Measurements from ENCODE around the gene STRA8.

The STRA8 gene

GRCh38 chr7:135204876-135205275 is 28.8 kb upstream of the STRA8 start:
- TF ChIP-seq, protein P1, sequence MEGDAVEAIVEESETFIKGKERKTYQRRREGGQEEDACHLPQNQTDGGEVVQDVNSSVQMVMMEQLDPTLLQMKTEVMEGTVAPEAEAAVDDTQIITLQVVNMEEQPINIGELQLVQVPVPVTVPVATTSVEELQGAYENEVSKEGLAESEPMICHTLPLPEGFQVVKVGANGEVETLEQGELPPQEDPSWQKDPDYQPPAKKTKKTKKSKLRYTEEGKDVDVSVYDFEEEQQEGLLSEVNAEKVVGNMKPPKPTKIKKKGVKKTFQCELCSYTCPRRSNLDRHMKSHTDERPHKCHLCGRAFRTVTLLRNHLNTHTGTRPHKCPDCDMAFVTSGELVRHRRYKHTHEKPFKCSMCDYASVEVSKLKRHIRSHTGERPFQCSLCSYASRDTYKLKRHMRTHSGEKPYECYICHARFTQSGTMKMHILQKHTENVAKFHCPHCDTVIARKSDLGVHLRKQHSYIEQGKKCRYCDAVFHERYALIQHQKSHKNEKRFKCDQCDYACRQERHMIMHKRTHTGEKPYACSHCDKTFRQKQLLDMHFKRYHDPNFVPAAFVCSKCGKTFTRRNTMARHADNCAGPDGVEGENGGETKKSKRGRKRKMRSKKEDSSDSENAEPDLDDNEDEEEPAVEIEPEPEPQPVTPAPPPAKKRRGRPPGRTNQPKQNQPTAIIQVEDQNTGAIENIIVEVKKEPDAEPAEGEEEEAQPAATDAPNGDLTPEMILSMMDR (IDR thresholded peaks at IDR 0.05) = no peak
- Histone ChIP-seq H3K36me3 (peaks cover 59% of the 10 kb centered on the region), H3K9me3 (no peaks in the 10 kb centered on the region), H3K4me3 (ENCODE audit: low read depth in 1 of 2, low read length in 1 of 2) (no peak overlapping the region), H3K27ac (no peak overlapping the region), H3K27me3 (no peaks in the 10 kb centered on the region), H3K4me1 (ENCODE audit: control insufficient read depth in 1 of 2, insufficient read depth in 1 of 2, low read depth in 1 of 2, low read length in 1 of 2) (peaks cover 13 to 21% of the 10 kb centered on the region in 2 experiments)

- Histone ChIP-seq H3K27ac (no peak overlapping the region), H3K36me3 (peaks cover 51% of the 10 kb centered on the region), H3K4me3 (ENCODE audit: low read depth in 1 of 2, low read length in 1 of 2) (no peak overlapping the region), H3K27me3 (no peaks in the 10 kb centered on the region), H3K4me1 (ENCODE audit: control insufficient read depth in 1 of 2, insufficient read depth in 1 of 2, low read depth in 1 of 2, low read length in 1 of 2) (peaks cover 21 to 31% of the 10 kb centered on the region in 2 experiments), H3K9me3 (no peaks in the 10 kb centered on the region)
- TF ChIP-seq, protein P1 (IDR thresholded peaks at IDR 0.05) = no peak
These were observed 27.8 kb upstream of the STRA8 start for GRCh38 chr7:135205850-135206249.

DNA sequence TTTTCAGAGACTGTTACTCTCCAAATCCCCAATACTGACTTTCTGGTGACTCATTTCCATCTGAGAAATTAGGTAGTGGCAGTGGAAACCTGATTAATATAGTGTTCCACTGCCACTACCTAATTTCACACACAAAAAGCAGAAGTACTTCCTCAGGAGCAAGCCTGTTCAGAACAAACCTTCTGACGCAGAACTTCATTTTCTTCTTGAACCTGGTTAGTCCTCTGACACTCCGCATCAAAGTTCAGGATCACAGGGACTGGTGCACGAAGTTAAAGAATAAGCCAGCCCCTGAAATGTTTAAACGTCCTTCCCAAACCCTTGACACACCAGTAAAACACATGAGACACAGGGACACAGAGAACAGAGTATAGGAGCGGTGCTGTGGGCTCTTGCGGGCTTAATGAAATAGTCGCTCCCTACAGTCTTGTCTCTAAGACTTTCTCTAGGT is 26.7 kb upstream of the STRA8 start:
- Histone ChIP-seq H3K4me3 (ENCODE audit: low read depth in 1 of 2, low read length in 1 of 2) (no peak overlapping the region), H3K27ac (peak overlapping the region; percentile 69), H3K27me3 (no peaks in the 10 kb centered on the region), H3K4me1 (ENCODE audit: control insufficient read depth in 1 of 2, insufficient read depth in 1 of 2, low read depth in 1 of 2, low read length in 1 of 2) (peaks cover 27 to 35% of the 10 kb centered on the region in 2 experiments), H3K9me3 (no peaks in the 10 kb centered on the region), H3K36me3 (peaks cover 41% of the 10 kb centered on the region)
- TF ChIP-seq, protein P1 (IDR thresholded peaks at IDR 0.05) = no peak

- H3K27me3 ChIP-seq = no peaks in the 10 kb centered on the region
- H3K9me3 ChIP-seq = no peaks in the 10 kb centered on the region
- TF ChIP-seq, protein P1 (IDR thresholded peaks at IDR 0.05) = no peak
- peaks cover 28 to 36% of the 10 kb centered on the region in 2 experiments for H3K4me1 ChIP-seq (ENCODE audit: control insufficient read depth in 1 of 2, insufficient read depth in 1 of 2, low read depth in 1 of 2, low read length in 1 of 2)
- H3K27ac ChIP-seq = peak overlapping the region; percentile 69
- H3K36me3 ChIP-seq = peaks cover 35% of the 10 kb centered on the region
- no peak overlapping the region for H3K4me3 ChIP-seq (ENCODE audit: low read depth in 1 of 2, low read length in 1 of 2)
These were observed 26.1 kb upstream of the STRA8 start for GRCh38 chr7:135207406-135208101.

GRCh38 chr7:135208102-135208793 is 25.4 kb upstream of the STRA8 start:
- Histone ChIP-seq H3K4me1 (ENCODE audit: control insufficient read depth in 1 of 2, insufficient read depth in 1 of 2, low read depth in 1 of 2, low read length in 1 of 2) (peaks cover 28 to 36% of the 10 kb centered on the region in 2 experiments), H3K27ac (peak overlapping the region; percentile 69), H3K9me3 (no peaks in the 10 kb centered on the region), H3K27me3 (no peaks in the 10 kb centered on the region), H3K36me3 (peaks cover 28% of the 10 kb centered on the region), H3K4me3 (ENCODE audit: low read depth in 1 of 2, low read length in 1 of 2) (no peak overlapping the region)
- TF ChIP-seq, protein P1 (IDR thresholded peaks at IDR 0.05) = no peak
